HG02981 (cell line): Measurements from ENCODE around the gene ZMIZ1.

Experiments
- ATAC-seq: cut with Tn5 transposase; IDR thresholded peaks from one replicate; pipeline ENCODE4 v1.9.1; 2021; ENCODE audit warnings: mild to moderate bottlenecking, moderate library complexity; ENCODE audit not compliant: unreplicated experiment

Gene ZMIZ1

DNA sequence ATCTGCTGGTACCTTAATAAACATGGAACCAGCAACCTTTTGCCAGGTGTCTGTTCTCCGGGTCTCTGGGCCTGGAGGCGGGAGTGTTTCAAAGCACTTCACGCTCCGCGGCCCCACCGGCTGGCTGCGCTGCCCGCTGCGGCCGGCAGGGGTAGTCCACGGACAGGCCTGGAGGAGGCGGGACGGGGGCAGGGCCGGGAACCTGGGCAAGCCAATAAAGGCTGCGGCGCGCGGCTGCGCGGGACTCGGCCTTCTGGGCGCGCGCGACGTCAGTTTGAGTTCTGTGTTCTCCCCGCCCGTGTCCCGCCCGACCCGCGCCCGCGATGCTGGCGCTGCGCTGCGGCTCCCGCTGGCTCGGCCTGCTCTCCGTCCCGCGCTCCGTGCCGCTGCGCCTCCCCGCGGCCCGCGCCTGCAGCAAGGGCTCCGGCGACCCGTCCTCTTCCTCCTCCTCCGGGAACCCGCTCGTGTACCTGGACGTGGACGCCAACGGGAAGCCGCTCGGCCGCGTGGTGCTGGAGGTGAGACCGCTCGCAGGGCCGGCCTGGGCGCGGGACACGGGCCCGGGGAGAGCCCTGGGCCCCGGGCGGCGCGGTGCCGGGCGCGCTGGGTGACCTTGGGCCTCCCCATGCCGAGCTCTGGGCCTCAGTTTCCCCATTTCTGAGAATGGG lies 278.6 kb downstream of the ZMIZ1 start, which contains the start of gene PPIF:
Gene PPIF (plus strand): TSS at position 244 of the 668 bp plus-strand sequence. CDS start 80 bp downstream, at position 324.
- peak; percentile 85 for ATAC-seq

DNA sequence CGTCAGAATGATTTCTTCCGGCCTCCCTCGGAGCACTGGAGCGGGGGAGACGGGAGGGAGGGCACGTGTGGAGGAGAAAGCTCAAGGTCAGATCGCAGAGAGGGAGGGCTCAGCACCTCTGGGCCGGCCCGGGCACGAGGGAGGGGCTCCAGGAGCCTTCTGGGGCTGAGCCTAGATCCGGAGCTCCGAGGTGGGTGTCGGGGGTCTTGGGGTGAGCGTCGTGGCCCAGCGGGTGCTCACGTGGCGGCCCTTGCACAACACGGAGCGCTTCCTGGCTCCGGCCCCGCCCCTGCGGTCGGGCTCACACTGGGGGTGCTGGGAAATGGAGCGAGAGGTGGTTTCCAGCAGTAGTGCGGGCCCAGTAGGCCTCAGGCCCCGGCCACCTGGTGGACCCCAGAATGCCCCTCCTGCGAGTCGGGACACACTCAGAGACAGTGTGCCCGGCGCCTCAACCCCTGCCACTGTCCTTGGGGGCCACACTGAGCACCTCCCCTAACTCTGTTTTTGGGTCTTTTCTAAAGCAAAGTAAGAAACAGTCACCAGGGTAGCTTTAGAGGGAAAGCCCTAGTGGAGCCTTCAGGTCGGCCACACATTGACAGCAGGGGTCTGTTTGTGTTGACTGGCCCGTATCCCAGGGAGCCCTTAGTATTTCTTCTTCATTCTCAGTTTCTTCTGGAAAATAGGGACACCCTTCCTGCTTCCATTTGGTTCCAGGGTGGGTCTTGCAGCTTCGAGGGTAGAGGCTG lies 279.3 kb downstream of the ZMIZ1 start:
- ATAC-seq = peak; percentile 59

DNA sequence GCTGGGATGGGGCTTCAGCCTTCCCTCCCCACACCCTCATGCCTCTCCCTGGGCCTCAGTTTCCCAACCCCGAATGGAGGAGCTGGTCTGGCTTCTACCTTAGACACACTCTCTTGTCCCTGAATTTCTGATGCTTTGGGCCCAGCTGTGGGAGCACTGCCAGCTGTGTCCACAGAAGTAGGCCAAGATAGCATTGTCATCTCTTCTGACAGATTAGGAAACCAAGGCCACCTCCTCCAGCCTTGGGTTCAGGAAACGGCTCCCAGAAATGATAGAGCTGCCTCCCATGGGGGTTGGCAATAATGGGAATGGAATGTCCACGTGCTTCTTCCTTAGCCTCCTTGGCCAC lies 279.8 kb downstream of the ZMIZ1 start:
- no peak for ATAC-seq

DNA sequence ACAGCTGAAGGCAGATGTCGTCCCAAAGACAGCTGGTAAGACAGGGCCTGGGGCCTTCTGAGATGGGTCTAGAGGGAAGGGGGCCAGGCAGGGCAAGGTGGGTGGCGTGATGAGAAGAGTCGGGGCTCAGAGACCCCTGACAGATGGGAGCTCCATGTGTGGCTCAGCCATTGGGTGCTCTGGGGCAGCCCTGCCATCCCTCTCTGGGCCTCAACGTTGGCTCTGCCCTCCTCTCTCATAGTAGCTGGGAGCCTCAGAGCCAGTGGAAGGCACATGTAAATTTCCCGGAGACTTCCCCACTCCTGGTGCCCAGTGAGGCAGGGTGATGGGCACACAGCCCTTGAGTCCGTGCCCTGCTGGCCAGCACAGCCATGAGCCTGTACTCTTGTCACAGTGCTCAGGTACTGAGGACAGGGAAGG lies 280.3 kb downstream of the ZMIZ1 start:
- no peak for ATAC-seq

DNA sequence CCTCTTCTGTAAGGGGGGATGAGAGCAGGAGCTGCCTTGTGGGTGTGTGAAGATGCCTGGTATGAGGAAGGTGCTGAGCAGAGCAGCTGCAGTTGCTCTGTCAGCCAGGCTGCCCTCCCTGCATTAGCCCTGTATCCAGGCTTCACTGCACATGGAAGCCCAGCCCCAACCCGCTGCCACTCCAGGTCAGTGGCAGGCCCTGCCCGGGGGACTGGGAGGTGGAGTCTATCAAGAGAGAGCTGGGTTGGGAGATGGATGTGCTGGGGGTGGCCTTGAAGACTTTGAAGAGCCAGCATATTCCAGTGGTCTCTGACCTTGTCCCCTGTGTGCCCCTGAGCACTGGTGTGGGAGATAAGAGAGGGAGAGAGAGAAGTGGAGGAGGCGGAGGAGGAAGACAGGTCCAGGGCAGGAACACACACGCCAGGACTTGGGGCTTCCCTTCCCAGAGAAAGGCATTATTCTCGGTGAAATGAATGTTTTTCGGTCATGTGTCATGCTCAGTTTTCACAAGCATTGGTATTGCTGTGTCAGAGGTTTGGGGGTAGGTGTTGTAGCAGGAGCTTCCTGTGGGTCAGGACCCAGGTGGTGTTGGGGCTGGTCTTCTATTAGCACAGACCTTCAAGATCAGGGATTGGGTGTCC lies 281.1 kb downstream of the ZMIZ1 start:
- no peak for ATAC-seq

DNA sequence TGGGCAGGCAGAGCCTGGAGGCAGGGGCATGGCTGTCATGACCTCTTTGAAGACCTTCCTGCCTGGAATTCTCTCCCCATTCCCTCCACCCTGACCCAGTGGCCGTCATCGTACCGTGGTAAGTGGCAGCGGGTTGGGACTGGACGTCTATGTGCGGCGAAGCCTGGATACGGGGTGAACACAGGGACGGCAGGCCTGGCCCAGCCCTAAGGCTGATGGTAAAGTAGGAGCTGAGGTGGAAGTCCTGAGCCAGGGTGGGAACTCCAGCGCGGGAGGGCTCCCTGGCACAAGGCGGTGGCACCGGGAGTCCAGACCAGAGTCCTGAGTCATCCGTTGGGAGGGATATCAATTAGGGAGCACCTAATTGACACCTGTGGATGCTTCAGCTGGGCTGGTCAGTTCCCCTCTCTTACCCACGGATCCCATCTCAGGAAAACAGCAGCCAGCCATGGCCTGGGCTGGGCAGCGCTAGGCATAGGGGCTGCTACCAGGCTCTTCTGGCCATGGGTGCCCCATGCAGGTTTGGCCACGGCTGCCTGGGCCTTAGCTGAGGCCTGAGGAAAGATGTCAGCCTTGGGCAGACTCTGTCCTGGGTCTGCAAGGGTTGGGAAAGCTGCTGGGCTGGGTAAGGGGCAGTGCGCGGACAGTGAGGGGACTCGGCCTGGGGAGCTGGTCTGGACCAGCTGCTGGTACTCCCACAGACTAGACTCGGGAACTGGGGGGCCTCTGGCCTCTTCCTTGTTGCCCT lies 281.8 kb downstream of the ZMIZ1 start:
- no peak for ATAC-seq

DNA sequence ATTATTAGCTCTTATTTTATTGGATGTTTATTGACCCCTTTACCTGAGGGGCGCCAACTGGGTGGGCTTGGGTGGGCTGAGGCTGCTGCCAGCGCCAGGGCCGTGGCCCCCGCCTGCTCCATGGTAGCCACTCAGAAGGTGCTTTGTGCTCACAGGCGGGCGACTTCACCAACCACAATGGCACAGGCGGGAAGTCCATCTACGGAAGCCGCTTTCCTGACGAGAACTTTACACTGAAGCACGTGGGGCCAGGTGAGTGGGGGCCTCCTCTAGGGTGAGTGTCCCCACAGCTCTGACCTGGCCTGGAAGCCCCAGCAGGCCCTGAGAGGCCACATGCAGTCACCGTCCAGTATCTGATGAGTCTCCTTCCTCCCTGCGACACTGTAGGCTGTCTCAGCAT lies 282.6 kb downstream of the ZMIZ1 start:
- no peak for ATAC-seq

- no peak for ATAC-seq
Observed at GRCh38 chr10:79352035-79352877, 283.5 kb downstream of the ZMIZ1 start.

DNA sequence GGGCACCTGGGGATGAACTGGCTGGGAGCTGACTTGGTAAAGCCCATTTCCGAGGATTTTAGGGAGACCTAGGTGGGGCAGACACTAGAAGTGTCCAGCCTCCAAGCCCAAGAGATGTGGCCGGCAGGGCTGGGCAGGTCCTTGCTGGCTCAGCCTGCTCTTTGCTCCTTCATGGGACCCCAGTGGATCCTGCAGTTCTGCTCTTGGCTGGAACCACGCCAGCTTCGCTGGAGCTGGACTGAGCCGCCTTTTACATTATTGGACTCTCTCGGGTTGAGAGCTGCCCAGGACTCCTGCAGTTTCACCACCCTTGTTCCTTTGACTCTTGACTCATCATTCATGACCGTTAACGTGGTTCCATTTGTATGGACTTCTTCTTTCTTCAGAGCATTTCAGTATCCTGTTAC lies 284.2 kb downstream of the ZMIZ1 start:
- ATAC-seq = no peak

GRCh38 chr10:79353726-79354125 lies 285.0 kb downstream of the ZMIZ1 start:
- ATAC-seq = no peak

- ATAC-seq = no peak
Observed at GRCh38 chr10:79354141-79354540, 285.4 kb downstream of the ZMIZ1 start.

DNA sequence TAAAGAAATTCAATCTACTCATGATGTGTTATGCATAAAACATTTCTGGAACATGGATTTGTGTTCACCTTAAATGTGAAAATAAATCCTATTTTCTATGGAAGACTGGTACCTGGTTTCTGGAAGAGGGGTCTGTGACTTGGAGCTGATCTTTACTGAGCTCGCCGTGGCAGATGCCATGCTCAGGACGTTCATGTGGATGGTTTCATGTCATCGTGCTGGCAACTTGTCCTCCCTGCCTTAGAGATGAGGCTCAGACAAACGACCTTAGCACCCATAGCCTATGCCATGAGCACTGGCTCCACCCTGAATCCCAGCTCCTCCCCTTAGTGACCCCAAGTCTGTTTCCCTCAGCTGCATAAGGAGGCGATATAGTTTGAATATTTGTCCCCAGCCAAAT lies 285.8 kb downstream of the ZMIZ1 start:
- no peak for ATAC-seq

- ATAC-seq = no peak
Observed at GRCh38 chr10:79355420-79356017, 286.8 kb downstream of the ZMIZ1 start.

- ATAC-seq = no peak
Observed at GRCh38 chr10:79356104-79356503, 287.3 kb downstream of the ZMIZ1 start.

GRCh38 chr10:79357180-79357579 lies 288.4 kb downstream of the ZMIZ1 start:
- no peak for ATAC-seq

DNA sequence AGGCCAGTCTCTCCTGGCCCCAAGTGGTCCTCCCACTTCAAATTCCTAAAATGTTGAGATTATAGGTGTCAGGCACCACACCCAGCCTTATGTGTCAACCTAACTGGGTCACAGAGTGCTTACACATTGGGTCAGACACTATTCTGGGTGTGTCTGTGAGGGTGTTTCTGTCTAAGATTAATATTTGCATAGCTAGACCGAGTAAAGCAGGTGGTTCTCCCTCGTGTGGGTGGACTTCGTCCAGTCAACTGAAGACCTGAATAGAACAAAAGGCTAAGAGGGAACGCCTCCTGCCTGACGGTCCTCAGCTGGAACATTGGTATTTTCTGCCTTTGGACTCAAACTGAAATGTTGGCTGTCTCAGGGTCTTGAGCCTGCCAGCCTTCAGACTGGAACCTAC lies 290.0 kb downstream of the ZMIZ1 start:
- ATAC-seq = no peak

DNA sequence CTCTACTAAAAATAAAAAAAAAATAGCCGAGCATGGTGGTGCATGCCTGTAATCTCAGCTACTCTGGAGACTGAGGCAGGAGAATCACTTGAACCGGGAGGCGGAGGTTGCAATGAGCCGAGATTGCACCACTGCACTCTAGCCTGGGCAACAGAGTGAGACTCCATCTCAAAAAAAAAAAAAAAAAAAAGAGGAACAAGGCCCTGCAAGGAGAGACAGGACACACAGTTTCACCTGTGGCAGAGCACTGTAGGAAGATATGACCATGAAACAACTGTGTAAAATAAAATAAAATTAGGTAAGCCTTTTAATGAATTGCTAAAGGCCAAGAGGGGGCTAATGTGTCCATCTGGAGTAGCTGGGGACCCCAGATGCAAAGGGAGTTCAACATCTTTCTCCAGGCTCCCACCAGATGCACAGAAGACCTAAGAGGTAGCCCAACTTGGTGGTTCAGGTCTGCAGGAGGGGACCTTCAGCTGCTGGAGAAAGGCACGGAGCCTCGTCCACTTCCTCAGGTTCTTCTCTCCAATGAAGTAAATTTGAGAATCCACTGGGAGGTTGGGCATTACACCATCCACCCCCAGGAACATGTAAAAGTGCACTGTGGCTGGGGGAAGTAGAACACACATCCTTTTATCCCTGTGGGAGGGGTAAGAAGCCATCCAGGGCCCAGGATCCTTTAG lies 291.2 kb downstream of the ZMIZ1 start:
- no peak for ATAC-seq

GRCh38 chr10:79360499-79361342 lies 292.0 kb downstream of the ZMIZ1 start:
- no peak for ATAC-seq
